ENCODE results near the gene FAM83D. TPM values are rescaled to one million over a fixed set of nuclear protein-coding genes. Genes with fewer than 3 reads are reported as not detected.
"Not testable (repeated sequence)": the region's sequence is repeated elsewhere in the genome, so short reads cannot be mapped to it uniquely, and the experiment has no call there.

Gene FAM83D
- total RNA-seq, 1 donor from 2014 or later: 2.4 TPM

DNA sequence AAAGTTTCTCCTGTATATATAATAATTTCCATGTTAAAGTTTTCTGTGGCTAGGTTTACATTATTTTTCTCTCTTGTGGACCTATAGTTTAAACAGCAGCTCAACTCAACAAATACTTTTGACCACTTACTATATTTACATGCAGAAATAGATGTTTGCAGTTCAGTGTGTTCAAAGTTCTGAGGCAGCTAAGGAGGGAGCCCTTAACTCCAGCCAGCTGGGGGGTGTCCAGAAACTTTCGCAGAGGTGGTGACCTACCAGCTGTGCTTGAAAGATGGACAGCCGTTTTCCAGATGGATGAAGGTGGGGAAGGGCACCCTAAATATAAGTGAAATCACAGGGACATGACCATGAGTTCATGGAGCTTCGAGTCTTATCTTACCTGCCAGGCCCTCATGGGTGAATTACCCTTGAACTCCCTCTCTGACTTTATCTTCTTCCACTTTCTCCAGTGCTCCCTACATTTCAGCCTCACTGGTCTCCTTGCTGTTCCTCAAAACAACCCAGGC, 69.4 kb downstream of the FAM83D start:
- FAIRE-seq: no peak
- no peak for DNase-seq (ENCODE audit: low spot score in 2 of 2)

DNA sequence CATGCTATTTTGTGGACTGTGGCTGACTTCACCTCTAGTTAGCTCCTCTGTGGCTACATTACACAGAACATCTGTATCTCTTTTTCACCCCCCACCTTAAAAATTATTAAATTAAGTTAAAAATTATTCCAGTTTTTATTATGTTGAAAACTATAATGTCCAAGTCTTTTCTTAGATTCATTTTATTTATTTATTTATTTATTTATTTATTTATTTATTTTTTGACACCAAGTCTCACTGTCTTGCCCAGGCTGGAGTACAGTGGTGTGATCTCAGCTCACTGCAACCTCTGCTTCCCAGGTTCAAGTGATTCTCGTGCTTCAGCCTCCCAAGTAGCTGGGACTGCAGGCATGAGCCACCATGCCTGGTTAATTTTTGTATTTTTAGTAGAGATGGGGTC, 70.6 kb downstream of the FAM83D start:
- not testable (repeated sequence) for DNase-seq (ENCODE audit: low spot score in 2 of 2); FAIRE-seq

GRCh38 chr20:38997622-38998021, 71.4 kb downstream of the FAM83D start:
- FAIRE-seq (no peak), DNase-seq (ENCODE audit: low spot score in 2 of 2) (no peak)

- no peak for FAIRE-seq
These were observed 73.0 kb downstream of the FAM83D start for GRCh38 chr20:38999217-38999616.

GRCh38 chr20:38999965-39000910, 74.0 kb downstream of the FAM83D start:
- no peak for DNase-seq (ENCODE audit: low spot score in 2 of 2)
- no peak for FAIRE-seq

More at GRCh38 chr20:38999217-38999616, 73.0 kb downstream of the FAM83D start:
- no peak for DNase-seq (ENCODE audit: low spot score in 2 of 2)

Small RNA genes lying within 50 kb of the gene (small RNA-seq; reads per million reads assigned to genes)
- gene AL023803.1: not detected

Other genes with a start within 250 kb of the FAM83D start
- 7.7 TPM for gene SLC32A1, start 201.9 kb upstream of the FAM83D start, total RNA-seq
- gene ACTR5, start 178.0 kb upstream of the FAM83D start, total RNA-seq: 9.8 TPM
- 10.6 TPM for gene PPP1R16B, start 120.7 kb upstream of the FAM83D start, total RNA-seq
- 15.5 TPM for gene DHX35, start 35.9 kb downstream of the FAM83D start, total RNA-seq

Data from frontal cortex (tissue), 4 donors.